Sigmoid colon (tissue), 7 donors: ENCODE measurements around the gene PTPRQ. TPM values are rescaled to one million over a fixed set of nuclear protein-coding genes. Genes with fewer than 3 reads are reported as not detected.

Experiments
- DNase-seq: peaks from one replicate; pipeline ENCODE4 v3.0.0-alpha.2; 2019
- H3K27ac ChIP-seq, 4 donors: fragments of 200-600 bp; sonication (generic); one replicate each; pipeline ENCODE4 v1.5.1; 2016 to 2019; ENCODE audit warnings: mild to moderate bottlenecking in 1 of 4
- H3K27me3 ChIP-seq, 3 donors: fragments of 200-600 bp; sonication (generic); one replicate each; pipeline ENCODE4 v1.5.1; 2019; ENCODE audit warnings: mild to moderate bottlenecking in 1 of 3
- H3K36me3 ChIP-seq, 4 donors: fragments of 200-600 bp; sonication (generic); one replicate each; pipeline ENCODE4 v1.5.1; 2016 to 2019
- H3K4me1 ChIP-seq, 4 donors: fragments of 200-600 bp; sonication (generic); one replicate each; pipeline ENCODE4 v1.5.1; 2017 to 2019
- H3K4me3 ChIP-seq, 4 donors: fragments of 200-600 bp; sonication (generic); one replicate each; pipeline ENCODE4 v1.5.1; 2017 to 2019; ENCODE audit warnings: mild to moderate bottlenecking in 2 of 4, moderate library complexity in 1 of 4
- H3K9me3 ChIP-seq, 4 donors: fragments of 200-600 bp in 3 of 4; sonication (generic) in 3 of 4; one replicate each; pipeline versions ENCODE4 v1.5.1 to v1.6.1; 2013 to 2019
- EP300 ChIP-seq, 4 donors: sonication (generic); formaldehyde crosslinking; IDR thresholded peaks; one replicate each; pipeline ENCODE4 v1.6.1; 2017; ENCODE audit warnings: antibody characterized with exemption in 4 of 4
- POLR2A ChIP-seq, 2 donors: fragments of 450-650 bp; IDR thresholded peaks; one replicate each; pipeline ENCODE4 v1.6.1; 2016; ENCODE audit warnings: antibody characterized with exemption in 2 of 2, mild to moderate bottlenecking in 2 of 2, moderate library complexity in 2 of 2
- POLR2AphosphoS5 ChIP-seq, 4 donors: sonication (generic); formaldehyde crosslinking; IDR thresholded peaks; one replicate each; pipeline ENCODE4 v1.6.1; 2017; ENCODE audit warnings: antibody characterized with exemption in 4 of 4
- WGBS, 2 donors: extraction: QIAGEN DNeasy Blood & Tissue Kit; methylation state at CpG; one replicate each; pipeline ENCODE4 v1.1.7; 2013; 5-methylcytosine and 5-hydroxymethylcytosine counted together
- intact Hi-C: fragments of 100-400 bp; cut with DNase I; formaldehyde crosslinking; loops from one replicate; pipeline ENCODE4 v1.15.1; 2023
- polyA plus RNA-seq, 3 donors: library from polyadenylated mRNA; stranded (reverse); fragments of 200-250 nt; gene quantifications; one replicate each; pipeline ENCODE4 v1.2.3, GENCODE V29; 2013
- total RNA-seq, 4 donors: library from RNA; depleted of rRNA; stranded (reverse); fragments of >200 nt; gene quantifications; one replicate each; pipeline ENCODE4 v1.1.0, GENCODE V29; 2016
- TF ChIP-seq, protein P1 (sequence below), 4 experiments: fragments of 450-650 bp in 3 of 4; fragments of 200-600 bp in 1 of 4; IDR thresholded peaks; one replicate each; pipeline ENCODE4 v1.5.1; 2016 to 2019; ENCODE audit warnings: antibody characterized with exemption in 4 of 4, mild to moderate bottlenecking in 3 of 4, moderate library complexity in 2 of 4
- donor health status: healthy with polysubstance abuse.
- donor health status: Bipolar disorder and iron deficiency.
- donor health status: healthy.

Gene PTPRQ
- total and polyA plus RNA-seq, 7 donors = 0.33 to 1.9 (median 0.59) TPM; not detected in 3

DNA sequence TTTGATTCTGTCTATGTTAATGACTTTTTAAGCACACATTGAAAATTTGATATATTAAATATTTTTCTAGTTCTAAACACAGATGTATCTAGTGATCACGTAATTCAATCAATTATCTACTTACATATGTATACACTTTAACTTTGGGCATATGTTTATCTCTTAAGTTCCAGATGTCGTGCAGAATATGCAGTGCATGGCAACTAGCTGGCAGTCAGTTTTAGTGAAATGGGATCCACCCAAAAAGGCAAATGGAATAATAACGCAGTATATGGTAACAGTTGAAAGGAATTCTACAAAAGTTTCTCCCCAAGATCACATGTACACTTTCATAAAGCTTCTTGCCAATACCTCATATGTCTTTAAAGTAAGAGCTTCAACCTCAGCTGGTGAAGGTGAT lies 105.3 kb downstream of the PTPRQ start:
- DNase-seq = no peak
- Histone ChIP-seq H3K27me3 (no peaks in the 10 kb centered on the region), H3K36me3 (no peaks in the 10 kb centered on the region), H3K27ac (no peak overlapping the region), H3K9me3 (no peaks in the 10 kb centered on the region), H3K4me3 (no peak overlapping the region), H3K4me1 (peaks cover 0 to 13% (median 7%) of the 10 kb centered on the region in 4 donors)
- WGBS, 2 donors = 80 to 85% methylated on average over 3 of the region's 3 CpGs
- intact Hi-C loops = no loop called here
- TF ChIP-seq, protein P1, sequence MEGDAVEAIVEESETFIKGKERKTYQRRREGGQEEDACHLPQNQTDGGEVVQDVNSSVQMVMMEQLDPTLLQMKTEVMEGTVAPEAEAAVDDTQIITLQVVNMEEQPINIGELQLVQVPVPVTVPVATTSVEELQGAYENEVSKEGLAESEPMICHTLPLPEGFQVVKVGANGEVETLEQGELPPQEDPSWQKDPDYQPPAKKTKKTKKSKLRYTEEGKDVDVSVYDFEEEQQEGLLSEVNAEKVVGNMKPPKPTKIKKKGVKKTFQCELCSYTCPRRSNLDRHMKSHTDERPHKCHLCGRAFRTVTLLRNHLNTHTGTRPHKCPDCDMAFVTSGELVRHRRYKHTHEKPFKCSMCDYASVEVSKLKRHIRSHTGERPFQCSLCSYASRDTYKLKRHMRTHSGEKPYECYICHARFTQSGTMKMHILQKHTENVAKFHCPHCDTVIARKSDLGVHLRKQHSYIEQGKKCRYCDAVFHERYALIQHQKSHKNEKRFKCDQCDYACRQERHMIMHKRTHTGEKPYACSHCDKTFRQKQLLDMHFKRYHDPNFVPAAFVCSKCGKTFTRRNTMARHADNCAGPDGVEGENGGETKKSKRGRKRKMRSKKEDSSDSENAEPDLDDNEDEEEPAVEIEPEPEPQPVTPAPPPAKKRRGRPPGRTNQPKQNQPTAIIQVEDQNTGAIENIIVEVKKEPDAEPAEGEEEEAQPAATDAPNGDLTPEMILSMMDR (IDR thresholded peaks at IDR 0.05) = no peak
- TF ChIP-seq POLR2AphosphoS5 (IDR thresholded peaks at IDR 0.05) = no peak
- TF ChIP-seq POLR2A (IDR thresholded peaks at IDR 0.05) = no peak
- no peak for TF ChIP-seq EP300 (IDR thresholded peaks at IDR 0.05)

DNA sequence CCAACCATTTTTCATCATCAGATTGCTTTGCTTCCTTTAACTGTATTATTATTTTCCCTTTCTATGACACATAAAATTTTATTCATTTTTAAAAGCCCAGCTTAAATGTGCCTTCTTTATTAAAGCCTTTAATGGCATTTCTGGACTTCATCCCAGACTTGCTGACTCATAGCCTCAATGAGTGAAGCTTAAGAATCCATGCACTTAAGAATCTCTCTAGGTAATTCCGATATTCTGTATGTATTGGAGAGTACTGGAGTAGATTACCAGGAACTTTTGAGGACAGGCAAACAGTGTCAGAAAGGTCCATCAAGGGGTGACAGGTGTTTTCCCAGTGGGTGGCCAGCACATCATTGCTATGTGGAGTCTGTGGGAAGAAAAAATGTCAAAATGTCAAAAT lies 107.9 kb downstream of the PTPRQ start:
- Histone ChIP-seq H3K4me1 (peaks cover 0 to 13% (median 7%) of the 10 kb centered on the region in 4 donors), H3K9me3 (no peaks in the 10 kb centered on the region), H3K4me3 (no peak overlapping the region), H3K36me3 (no peaks in the 10 kb centered on the region), H3K27ac (peak overlapping the region in 2 of 4 donors; percentile 22 to 23), H3K27me3 (no peaks in the 10 kb centered on the region)
- intact Hi-C loops = no loop called here
- TF ChIP-seq, protein P1 (IDR thresholded peaks at IDR 0.05) = no peak
- TF ChIP-seq EP300 (IDR thresholded peaks at IDR 0.05) (no peak), POLR2A (IDR thresholded peaks at IDR 0.05) (no peak), POLR2AphosphoS5 (IDR thresholded peaks at IDR 0.05) (no peak)
- DNase-seq = no peak
- WGBS, 2 donors = 68 to 78% methylated on average over 1 of the region's 1 CpG

DNA sequence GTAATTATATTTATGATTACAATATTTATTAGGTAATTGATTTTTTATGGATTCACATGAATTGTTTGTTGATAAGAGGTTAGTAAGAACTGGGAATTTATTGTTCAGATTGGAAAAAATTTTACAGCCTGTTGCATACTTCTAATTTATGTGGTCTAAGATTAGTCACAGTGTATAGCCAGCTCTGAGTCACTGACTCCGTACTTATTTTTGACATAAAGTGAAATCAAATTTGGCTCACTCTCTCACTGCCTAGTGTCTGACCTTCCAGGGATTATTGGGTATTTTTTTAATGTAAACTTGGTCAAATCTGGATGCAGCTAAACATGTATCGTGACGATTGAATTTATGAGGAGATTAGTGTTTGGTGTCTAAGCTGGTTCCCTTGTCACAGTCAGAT lies 109.3 kb downstream of the PTPRQ start:
- no peaks in the 10 kb centered on the region for H3K9me3 ChIP-seq
- TF ChIP-seq POLR2A (IDR thresholded peaks at IDR 0.05) (no peak), POLR2AphosphoS5 (IDR thresholded peaks at IDR 0.05) (no peak), EP300 (IDR thresholded peaks at IDR 0.05) (no peak)
- TF ChIP-seq, protein P1 (IDR thresholded peaks at IDR 0.05) = no peak
- no peaks in the 10 kb centered on the region for H3K36me3 ChIP-seq
- H3K4me3 ChIP-seq = no peak overlapping the region
- intact Hi-C loops = no loop called here
- no peaks in the 10 kb centered on the region for H3K27me3 ChIP-seq
- no peak for DNase-seq
- H3K4me1 ChIP-seq = peaks cover 0 to 13% (median 7%) of the 10 kb centered on the region in 4 donors
- peak overlapping the region in 1 of 4 donors; percentile 17 for H3K27ac ChIP-seq
- 75 to 76% methylated on average over 3 of the region's 3 CpGs for WGBS, 2 donors

DNA sequence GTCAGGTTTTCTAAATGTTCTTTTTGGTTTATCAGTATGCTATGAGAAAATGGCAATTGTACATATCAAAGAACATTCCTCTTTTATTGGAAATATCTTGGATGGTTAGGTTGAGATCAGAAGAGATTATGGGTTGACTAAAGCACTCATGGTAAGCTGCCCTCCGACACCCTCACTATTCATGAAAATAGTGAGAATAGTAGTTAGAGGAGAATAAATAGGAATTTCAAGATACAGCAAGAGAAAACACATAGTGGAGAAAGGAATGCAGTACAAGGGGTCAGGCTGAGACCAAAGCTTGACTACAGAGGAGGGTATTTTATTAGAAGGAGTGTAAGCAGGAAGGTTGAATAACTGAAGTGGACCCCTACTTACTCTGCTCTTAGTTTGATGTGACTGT lies 112.5 kb downstream of the PTPRQ start:
- Histone ChIP-seq H3K36me3 (no peaks in the 10 kb centered on the region), H3K27ac (no peak overlapping the region), H3K9me3 (no peaks in the 10 kb centered on the region), H3K4me1 (peaks cover 0 to 11% (median 7%) of the 10 kb centered on the region in 4 donors), H3K27me3 (no peaks in the 10 kb centered on the region), H3K4me3 (no peak overlapping the region)
- TF ChIP-seq EP300 (IDR thresholded peaks at IDR 0.05) = no peak
- TF ChIP-seq, protein P1 (IDR thresholded peaks at IDR 0.05) = no peak
- TF ChIP-seq POLR2A (IDR thresholded peaks at IDR 0.05) = no peak
- TF ChIP-seq POLR2AphosphoS5 (IDR thresholded peaks at IDR 0.05) = no peak
- 85 to 90% methylated on average over 1 of the region's 1 CpG for WGBS, 2 donors
- intact Hi-C loops = no loop called here
- DNase-seq = no peak

DNA sequence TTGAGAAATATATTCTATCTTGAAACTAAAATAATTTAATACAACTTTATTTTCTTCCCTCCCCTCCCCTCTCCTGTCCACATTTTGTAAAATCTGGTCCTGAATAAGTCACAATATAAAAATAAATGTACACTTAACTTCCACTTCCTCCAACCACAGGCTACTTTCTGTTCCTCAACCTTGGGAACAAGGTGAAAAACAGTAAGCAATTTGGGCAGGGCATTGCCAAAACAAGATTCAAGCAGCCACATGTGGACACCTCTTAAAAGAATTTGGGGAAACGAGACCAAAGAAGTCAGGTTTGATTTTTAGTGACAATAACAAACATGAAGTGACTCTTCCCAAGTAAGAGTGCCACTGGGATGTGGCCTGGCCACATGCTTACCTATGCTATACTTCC lies 115.7 kb downstream of the PTPRQ start:
- H3K4me1 ChIP-seq = no peaks in the 10 kb centered on the region
- intact Hi-C loops = no loop called here
- no peak overlapping the region for H3K4me3 ChIP-seq
- 52 to 69% methylated on average over 1 of the region's 1 CpG for WGBS, 2 donors
- H3K27ac ChIP-seq = peak overlapping the region in 1 of 4 donors; percentile 11
- TF ChIP-seq EP300 (IDR thresholded peaks at IDR 0.05) (no peak), POLR2AphosphoS5 (IDR thresholded peaks at IDR 0.05) (no peak), POLR2A (IDR thresholded peaks at IDR 0.05) (no peak)
- TF ChIP-seq, protein P1 (IDR thresholded peaks at IDR 0.05) = no peak
- no peaks in the 10 kb centered on the region for H3K36me3 ChIP-seq
- no peaks in the 10 kb centered on the region for H3K27me3 ChIP-seq
- no peak for DNase-seq
- no peaks in the 10 kb centered on the region for H3K9me3 ChIP-seq
